ENCODE measurements around the gene POC5. TPM values are rescaled to one million over a fixed set of nuclear protein-coding genes. Genes with fewer than 3 reads are reported as not detected.

POC5 gene
- total RNA-seq, 1 donor: 10.9 TPM

GRCh38 chr5:75663579-75664284, 53.5 kb downstream of the POC5 start:
- H3K27ac ChIP-seq (ENCODE audit: low read depth, low read length): no peak overlapping the region
- H2AFZ ChIP-seq (ENCODE audit: low read length): no peak overlapping the region
- H3K4me1 ChIP-seq (ENCODE audit: insufficient read depth, low read length): no peaks in the 10 kb centered on the region
- H3K4me2 ChIP-seq (ENCODE audit: insufficient read depth, low read length): no peak overlapping the region
- H3K27me3 ChIP-seq (ENCODE audit: insufficient read depth, low read length): no peaks in the 10 kb centered on the region
- H3K4me3 ChIP-seq (ENCODE audit: insufficient read depth, low read length): no peak overlapping the region
- DNase-seq (ENCODE audit: insufficient read length, low spot score, missing footprints): no peak
- TF ChIP-seq CTCF (IDR thresholded peaks at IDR 0.05; ENCODE audit: extremely low read depth, low read depth, low read length): no peak
- H3K9me3 ChIP-seq (ENCODE audit: low read depth, low read length): no peaks in the 10 kb centered on the region
- no peaks in the 10 kb centered on the region for H3K79me2 ChIP-seq (ENCODE audit: insufficient read depth, low read length)
- H4K20me1 ChIP-seq (ENCODE audit: insufficient read depth, low read length): no peaks in the 10 kb centered on the region
- H3K36me3 ChIP-seq (ENCODE audit: insufficient read depth, low read length): no peaks in the 10 kb centered on the region

- Histone ChIP-seq H3K4me1 (ENCODE audit: insufficient read depth, low read length) (no peaks in the 10 kb centered on the region), H2AFZ (ENCODE audit: low read length) (no peak overlapping the region), H3K9me3 (ENCODE audit: low read depth, low read length) (no peaks in the 10 kb centered on the region), H3K79me2 (ENCODE audit: insufficient read depth, low read length) (no peaks in the 10 kb centered on the region), H3K36me3 (ENCODE audit: insufficient read depth, low read length) (no peaks in the 10 kb centered on the region), H3K4me3 (ENCODE audit: insufficient read depth, low read length) (no peak overlapping the region), H3K27me3 (ENCODE audit: insufficient read depth, low read length) (no peaks in the 10 kb centered on the region), H3K4me2 (ENCODE audit: insufficient read depth, low read length) (no peak overlapping the region), H4K20me1 (ENCODE audit: insufficient read depth, low read length) (no peaks in the 10 kb centered on the region), H3K27ac (ENCODE audit: low read depth, low read length) (no peak overlapping the region)
- no peak for TF ChIP-seq CTCF (IDR thresholded peaks at IDR 0.05; ENCODE audit: extremely low read depth, low read depth, low read length)
- DNase-seq (ENCODE audit: insufficient read length, low spot score, missing footprints): no peak
Observed at GRCh38 chr5:75662061-75662460, 55.2 kb downstream of the POC5 start.

- Histone ChIP-seq H3K4me1 (ENCODE audit: insufficient read depth, low read length) (peaks cover 3% of the 10 kb centered on the region), H4K20me1 (ENCODE audit: insufficient read depth, low read length) (no peaks in the 10 kb centered on the region), H3K27me3 (ENCODE audit: insufficient read depth, low read length) (no peaks in the 10 kb centered on the region), H3K9me3 (ENCODE audit: low read depth, low read length) (no peaks in the 10 kb centered on the region), H3K27ac (ENCODE audit: low read depth, low read length) (no peak overlapping the region), H3K36me3 (ENCODE audit: insufficient read depth, low read length) (no peaks in the 10 kb centered on the region), H2AFZ (ENCODE audit: low read length) (no peak overlapping the region), H3K4me2 (ENCODE audit: insufficient read depth, low read length) (no peak overlapping the region), H3K79me2 (ENCODE audit: insufficient read depth, low read length) (no peaks in the 10 kb centered on the region), H3K4me3 (ENCODE audit: insufficient read depth, low read length) (no peak overlapping the region)
- DNase-seq (ENCODE audit: insufficient read length, low spot score, missing footprints): no peak
- no peak for TF ChIP-seq CTCF (IDR thresholded peaks at IDR 0.05; ENCODE audit: extremely low read depth, low read depth, low read length)
Observed at GRCh38 chr5:75660678-75661465, 56.4 kb downstream of the POC5 start.

GRCh38 chr5:75659791-75660450, 57.3 kb downstream of the POC5 start:
- Histone ChIP-seq H4K20me1 (ENCODE audit: insufficient read depth, low read length) (no peaks in the 10 kb centered on the region), H3K27ac (ENCODE audit: low read depth, low read length) (no peak overlapping the region), H3K4me2 (ENCODE audit: insufficient read depth, low read length) (no peak overlapping the region), H3K9me3 (ENCODE audit: low read depth, low read length) (no peaks in the 10 kb centered on the region), H3K79me2 (ENCODE audit: insufficient read depth, low read length) (no peaks in the 10 kb centered on the region), H3K4me3 (ENCODE audit: insufficient read depth, low read length) (no peak overlapping the region), H3K36me3 (ENCODE audit: insufficient read depth, low read length) (no peaks in the 10 kb centered on the region), H3K4me1 (ENCODE audit: insufficient read depth, low read length) (peaks cover 5% of the 10 kb centered on the region), H2AFZ (ENCODE audit: low read length) (no peak overlapping the region), H3K27me3 (ENCODE audit: insufficient read depth, low read length) (no peaks in the 10 kb centered on the region)
- TF ChIP-seq CTCF (IDR thresholded peaks at IDR 0.05; ENCODE audit: extremely low read depth, low read depth, low read length): no peak
- DNase-seq (ENCODE audit: insufficient read length, low spot score, missing footprints): no peak

Data from osteoblast (primary cell).